Measurements from ENCODE around the gene NLRP2B. TPM values are rescaled to one million over a fixed set of nuclear protein-coding genes. Genes with fewer than 3 reads are reported as not detected.
"Not testable (repeated sequence)": the region's sequence is repeated elsewhere in the genome, so short reads cannot be mapped to it uniquely, and the experiment has no call there.

NLRP2B gene
- total RNA-seq (not detected), polyA plus RNA-seq (not detected)

GRCh38 chrX:57680160-57680559 lies at the start of gene NLRP2B:
TSS of gene NLRP2B (minus strand) at chrX:57680260.
- WGBS: 82% methylated on average over 6 of the region's 6 CpGs
- Histone ChIP-seq H3K4me3 (ENCODE audit: low read depth, low read length) (no peak within 1 kb of the TSS), H3K27ac (ENCODE audit: low read depth) (no peak within 1 kb of the TSS), H3K36me3 (ENCODE audit: insufficient read depth) (no peaks in the 10 kb centered on the region), H3K4me1 (ENCODE audit: insufficient read depth) (no peaks in the 10 kb centered on the region)
- DNase-seq (ENCODE audit: extremely low spot score): no peak

GRCh38 chrX:57725995-57726394 lies 45.9 kb upstream of the NLRP2B start:
- H3K4me3 ChIP-seq (ENCODE audit: low read depth, low read length); H3K4me1 ChIP-seq (ENCODE audit: insufficient read depth); DNase-seq (ENCODE audit: extremely low spot score); H3K36me3 ChIP-seq (ENCODE audit: insufficient read depth); H3K27ac ChIP-seq (ENCODE audit: low read depth): not testable (repeated sequence)
- 86% methylated on average over 3 of the region's 3 CpGs for WGBS

GRCh38 chrX:57681341-57681740 lies 1.3 kb upstream of the NLRP2B start:
- WGBS: 35% methylated on average over 2 of the region's 2 CpGs
- H3K36me3 ChIP-seq (ENCODE audit: insufficient read depth): no peaks in the 10 kb centered on the region
- no peak for DNase-seq (ENCODE audit: extremely low spot score)

GRCh38 chrX:57678686-57679428 lies 1.2 kb downstream of the NLRP2B start:
- no peaks in the 10 kb centered on the region for H3K36me3 ChIP-seq (ENCODE audit: insufficient read depth)
- 93% methylated on average over 37 of the region's 37 CpGs for WGBS
- H3K4me1 ChIP-seq (ENCODE audit: insufficient read depth): no peaks in the 10 kb centered on the region
- H3K4me3 ChIP-seq (ENCODE audit: low read depth, low read length): no peak overlapping the region
- no peak for DNase-seq (ENCODE audit: extremely low spot score)
- no peak overlapping the region for H3K27ac ChIP-seq (ENCODE audit: low read depth)

More at GRCh38 chrX:57681341-57681740, 1.3 kb upstream of the NLRP2B start:
- Histone ChIP-seq H3K4me3 (ENCODE audit: low read depth, low read length) (no peak overlapping the region), H3K27ac (ENCODE audit: low read depth) (no peak overlapping the region), H3K4me1 (ENCODE audit: insufficient read depth) (no peaks in the 10 kb centered on the region)

GRCh38 chrX:57677132-57677858 lies 2.8 kb downstream of the NLRP2B start:
- Histone ChIP-seq H3K4me1 (ENCODE audit: insufficient read depth) (no peaks in the 10 kb centered on the region), H3K36me3 (ENCODE audit: insufficient read depth) (no peaks in the 10 kb centered on the region), H3K4me3 (ENCODE audit: low read depth, low read length) (no peak overlapping the region), H3K27ac (ENCODE audit: low read depth) (no peak overlapping the region)
- WGBS: 79% methylated on average over 8 of the region's 8 CpGs
- DNase-seq (ENCODE audit: extremely low spot score): no peak

- H3K36me3 ChIP-seq (ENCODE audit: insufficient read depth): no peaks in the 10 kb centered on the region
- WGBS: 73% methylated on average over 2 of the region's 2 CpGs
- H3K4me1 ChIP-seq (ENCODE audit: insufficient read depth): no peaks in the 10 kb centered on the region
- H3K4me3 ChIP-seq (ENCODE audit: low read depth, low read length): no peak overlapping the region
- no peak for DNase-seq (ENCODE audit: extremely low spot score)
- no peak overlapping the region for H3K27ac ChIP-seq (ENCODE audit: low read depth)
Measured at GRCh38 chrX:57675320-57675719, 4.7 kb downstream of the NLRP2B start.

- Histone ChIP-seq H3K36me3 (ENCODE audit: insufficient read depth) (no peaks in the 10 kb centered on the region), H3K4me3 (ENCODE audit: low read depth, low read length) (no peak overlapping the region), H3K27ac (ENCODE audit: low read depth) (no peak overlapping the region), H3K4me1 (ENCODE audit: insufficient read depth) (no peaks in the 10 kb centered on the region)
- WGBS: 76% methylated on average over 5 of the region's 5 CpGs
- DNase-seq (ENCODE audit: extremely low spot score): no peak
Measured at GRCh38 chrX:57674861-57675260, 5.2 kb downstream of the NLRP2B start.

- 90% methylated on average over 1 of the region's 1 CpG for WGBS
- Histone ChIP-seq H3K36me3 (ENCODE audit: insufficient read depth) (no peaks in the 10 kb centered on the region), H3K4me3 (ENCODE audit: low read depth, low read length) (no peak overlapping the region), H3K27ac (ENCODE audit: low read depth) (no peak overlapping the region), H3K4me1 (ENCODE audit: insufficient read depth) (no peaks in the 10 kb centered on the region)
- DNase-seq (ENCODE audit: extremely low spot score): no peak
Measured at GRCh38 chrX:57669961-57670360, 10.1 kb downstream of the NLRP2B start.

GRCh38 chrX:57667010-57667409 lies 13.1 kb downstream of the NLRP2B start:
- Histone ChIP-seq H3K27ac (ENCODE audit: low read depth) (no peak overlapping the region), H3K4me1 (ENCODE audit: insufficient read depth) (no peaks in the 10 kb centered on the region), H3K36me3 (ENCODE audit: insufficient read depth) (no peaks in the 10 kb centered on the region), H3K4me3 (ENCODE audit: low read depth, low read length) (no peak overlapping the region)
- 64% methylated on average over 1 of the region's 1 CpG for WGBS
- DNase-seq (ENCODE audit: extremely low spot score): no peak

GRCh38 chrX:57655065-57655464 lies 25.0 kb downstream of the NLRP2B start:
- H3K4me1 ChIP-seq (ENCODE audit: insufficient read depth): no peaks in the 10 kb centered on the region
- WGBS: 89% methylated on average over 2 of the region's 2 CpGs
- no peak overlapping the region for H3K27ac ChIP-seq (ENCODE audit: low read depth)
- no peaks in the 10 kb centered on the region for H3K36me3 ChIP-seq (ENCODE audit: insufficient read depth)
- H3K4me3 ChIP-seq (ENCODE audit: low read depth, low read length): no peak overlapping the region
- DNase-seq (ENCODE audit: extremely low spot score): no peak

- Histone ChIP-seq H3K4me1 (ENCODE audit: insufficient read depth) (no peaks in the 10 kb centered on the region), H3K36me3 (ENCODE audit: insufficient read depth) (no peaks in the 10 kb centered on the region), H3K4me3 (ENCODE audit: low read depth, low read length) (no peak overlapping the region), H3K27ac (ENCODE audit: low read depth) (no peak overlapping the region)
- 78% methylated on average over 1 of the region's 1 CpG for WGBS
- no peak for DNase-seq (ENCODE audit: extremely low spot score)
Measured at GRCh38 chrX:57652705-57653104, 27.4 kb downstream of the NLRP2B start.

GRCh38 chrX:57651169-57651919 lies 28.7 kb downstream of the NLRP2B start:
- H3K4me1 ChIP-seq (ENCODE audit: insufficient read depth): no peaks in the 10 kb centered on the region
- 68% methylated on average over 4 of the region's 4 CpGs for WGBS
- no peak overlapping the region for H3K4me3 ChIP-seq (ENCODE audit: low read depth, low read length)
- DNase-seq (ENCODE audit: extremely low spot score): no peak
- no peaks in the 10 kb centered on the region for H3K36me3 ChIP-seq (ENCODE audit: insufficient read depth)
- H3K27ac ChIP-seq (ENCODE audit: low read depth): no peak overlapping the region

GRCh38 chrX:57647020-57647419 lies 33.0 kb downstream of the NLRP2B start:
- H3K4me1 ChIP-seq (ENCODE audit: insufficient read depth): no peaks in the 10 kb centered on the region
- DNase-seq (ENCODE audit: extremely low spot score): no peak
- H3K27ac ChIP-seq (ENCODE audit: low read depth): no peak overlapping the region

GRCh38 chrX:57643698-57644097 lies 36.4 kb downstream of the NLRP2B start:
- 79% methylated on average over 1 of the region's 1 CpG for WGBS

More at GRCh38 chrX:57647020-57647419, 33.0 kb downstream of the NLRP2B start:
- no peaks in the 10 kb centered on the region for H3K36me3 ChIP-seq (ENCODE audit: insufficient read depth)
- H3K4me3 ChIP-seq (ENCODE audit: low read depth, low read length): no peak overlapping the region

More at GRCh38 chrX:57643698-57644097, 36.4 kb downstream of the NLRP2B start:
- Histone ChIP-seq H3K4me3 (ENCODE audit: low read depth, low read length) (no peak overlapping the region), H3K36me3 (ENCODE audit: insufficient read depth) (no peaks in the 10 kb centered on the region), H3K27ac (ENCODE audit: low read depth) (no peak overlapping the region), H3K4me1 (ENCODE audit: insufficient read depth) (no peaks in the 10 kb centered on the region)
- DNase-seq (ENCODE audit: extremely low spot score): no peak
